GM12878 (cell line): ENCODE results near the gene LBH. TPM values are rescaled to one million over a fixed set of nuclear protein-coding genes. Genes with fewer than 3 reads are reported as not detected.
A peak's percentile ranks its signal among the peaks of the same experiment; 100 is the strongest.

Experiments
- BMI1 ChIP-seq: fragments of 450-650 bp; IDR thresholded peaks from 2 replicates; pipeline ENCODE4 v1.6.1; 2016; ENCODE audit warnings: mild to moderate bottlenecking, moderate library complexity, borderline replicate concordance
- E4F1 ChIP-seq: fragments of 450-650 bp; IDR thresholded peaks from 2 replicates; pipeline ENCODE4 v1.6.1; 2018; ENCODE audit warnings: borderline replicate concordance, mild to moderate bottlenecking; ENCODE audit not compliant: partially characterized antibody
- MEF2A ChIP-seq: IDR thresholded peaks from 2 replicates; pipeline ENCODE4 v1.6.1; 2011; ENCODE audit warnings: low read depth, mild to moderate bottlenecking, low read length, moderate library complexity; ENCODE audit not compliant: insufficient read depth
- NRF1 ChIP-seq: conservative IDR thresholded peaks from 2 replicates; pipeline ENCODE4 v1.6.1; 2011; ENCODE audit warnings: mild to moderate bottlenecking, low read depth, low read length, improper control_type of control experiment
- RBBP5 ChIP-seq: fragments of 200-600 bp; sonication (generic); conservative IDR thresholded peaks from 2 replicates; pipeline ENCODE4 v1.6.1; 2016
- RELA ChIP-seq: fragments of 450-650 bp; IDR thresholded peaks from 2 replicates; pipeline ENCODE4 v1.8.0; 2014; ENCODE audit warnings: borderline replicate concordance; ENCODE audit not compliant: partially characterized antibody
- TARDBP ChIP-seq: IDR thresholded peaks from 2 replicates; pipeline ENCODE4 v1.6.1; 2016; ENCODE audit warnings: borderline replicate concordance
- TBL1XR1 ChIP-seq: IDR thresholded peaks from 2 replicates; pipeline ENCODE4 v1.6.1; 2012; ENCODE audit warnings: low read depth, low read length, improper control_type of control experiment
- YY1 ChIP-seq: IDR thresholded peaks from 2 replicates; pipeline ENCODE4 v1.6.1; 2011; ENCODE audit warnings: low read depth, mild to moderate bottlenecking, low read length
- ZNF207 ChIP-seq: fragments of 450-650 bp; IDR thresholded peaks from 2 replicates; pipeline ENCODE4 v1.6.1; 2014; ENCODE audit warnings: antibody characterized with exemption, mild to moderate bottlenecking, borderline replicate concordance
- ZNF274 ChIP-seq: IDR thresholded peaks from one replicate; pipeline ENCODE4 v1.8.0; 2011; ENCODE audit not compliant: insufficient read length, insufficient read depth
- ZNF384 ChIP-seq: IDR thresholded peaks from 2 replicates; pipeline ENCODE4 v1.6.1; 2012; ENCODE audit warnings: low read depth, mild to moderate bottlenecking, low read length, improper control_type of control experiment, borderline replicate concordance
- polyA plus RNA-seq, 11 experiments: library from polyadenylated mRNA; depleted of rRNA in 4 of 11; unstranded in 6 of 11; stranded (reverse) in 5 of 11; fragments of >200 nt; fragmentation: Nextera tagmentation in 4 of 11; fragmentation: Illumina TruSeq in 1 of 11; extraction: Ambion mirVana in 4 of 11; extraction: Trizol in 1 of 11; gene quantifications; 1 replicate in 1 of 11; 2 replicates in 10 of 11; pipeline versions ENCODE4 v1.2.1 to v1.2.3, GENCODE V29; 2011 to 2016; ENCODE audit warnings: inconsistent platforms in 2 of 11, missing spikeins in 2 of 11, low read depth in 1 of 11
- total RNA-seq, 4 experiments: library from RNA; depleted of rRNA in 3 of 4; stranded (reverse); fragments of >200 nt in 3 of 4; fragmentation: Illumina TruSeq in 1 of 4; extraction: Trizol in 1 of 4; gene quantifications; 2 replicates each; pipeline versions ENCODE4 v1.2.1 to v1.2.3, GENCODE V29; 2013 to 2021
- TF ChIP-seq, protein P1 (sequence below): fragments of 450-650 bp; IDR thresholded peaks from 2 replicates; pipeline ENCODE4 v1.6.1; 2017; ENCODE audit warnings: mild to moderate bottlenecking, moderate library complexity
- TF ChIP-seq, protein P2 (sequence below): fragments of 150-350 bp; IDR thresholded peaks from 2 replicates; pipeline ENCODE4 v1.6.1; 2016; ENCODE audit warnings: low read depth, low read length

Gene LBH
- total and polyA plus RNA-seq, 10 of the 15 experiments (the other 5 are each of a cell fraction or from before 2014, with no cell fraction given), result 9.3 to 133 (median 34.1) TPM

- TF ChIP-seq, protein P1, sequence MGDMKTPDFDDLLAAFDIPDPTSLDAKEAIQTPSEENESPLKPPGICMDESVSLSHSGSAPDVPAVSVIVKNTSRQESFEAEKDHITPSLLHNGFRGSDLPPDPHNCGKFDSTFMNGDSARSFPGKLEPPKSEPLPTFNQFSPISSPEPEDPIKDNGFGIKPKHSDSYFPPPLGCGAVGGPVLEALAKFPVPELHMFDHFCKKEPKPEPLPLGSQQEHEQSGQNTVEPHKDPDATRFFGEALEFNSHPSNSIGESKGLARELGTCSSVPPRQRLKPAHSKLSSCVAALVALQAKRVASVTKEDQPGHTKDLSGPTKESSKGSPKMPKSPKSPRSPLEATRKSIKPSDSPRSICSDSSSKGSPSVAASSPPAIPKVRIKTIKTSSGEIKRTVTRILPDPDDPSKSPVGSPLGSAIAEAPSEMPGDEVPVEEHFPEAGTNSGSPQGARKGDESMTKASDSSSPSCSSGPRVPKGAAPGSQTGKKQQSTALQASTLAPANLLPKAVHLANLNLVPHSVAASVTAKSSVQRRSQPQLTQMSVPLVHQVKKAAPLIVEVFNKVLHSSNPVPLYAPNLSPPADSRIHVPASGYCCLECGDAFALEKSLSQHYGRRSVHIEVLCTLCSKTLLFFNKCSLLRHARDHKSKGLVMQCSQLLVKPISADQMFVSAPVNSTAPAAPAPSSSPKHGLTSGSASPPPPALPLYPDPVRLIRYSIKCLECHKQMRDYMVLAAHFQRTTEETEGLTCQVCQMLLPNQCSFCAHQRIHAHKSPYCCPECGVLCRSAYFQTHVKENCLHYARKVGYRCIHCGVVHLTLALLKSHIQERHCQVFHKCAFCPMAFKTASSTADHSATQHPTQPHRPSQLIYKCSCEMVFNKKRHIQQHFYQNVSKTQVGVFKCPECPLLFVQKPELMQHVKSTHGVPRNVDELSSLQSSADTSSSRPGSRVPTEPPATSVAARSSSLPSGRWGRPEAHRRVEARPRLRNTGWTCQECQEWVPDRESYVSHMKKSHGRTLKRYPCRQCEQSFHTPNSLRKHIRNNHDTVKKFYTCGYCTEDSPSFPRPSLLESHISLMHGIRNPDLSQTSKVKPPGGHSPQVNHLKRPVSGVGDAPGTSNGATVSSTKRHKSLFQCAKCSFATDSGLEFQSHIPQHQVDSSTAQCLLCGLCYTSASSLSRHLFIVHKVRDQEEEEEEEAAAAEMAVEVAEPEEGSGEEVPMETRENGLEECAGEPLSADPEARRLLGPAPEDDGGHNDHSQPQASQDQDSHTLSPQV, result no peak
- TF ChIP-seq MEF2A, result peak; percentile 57; the same call in 1 of the 2 replicates
- TF ChIP-seq YY1, result 0 out of 2 replicates have a peak, but pooled peaks have one; percentile 7
- TF ChIP-seq RELA, result no peak
- no peak for TF ChIP-seq ZNF207
- no peak; the same call in 1 of the 2 replicates for TF ChIP-seq ZNF384
- TF ChIP-seq BMI1, result peak; percentile 53; the same call in 1 of the 2 replicates
- TF ChIP-seq TARDBP, result no peak
- no peak for TF ChIP-seq NRF1
- TF ChIP-seq, protein P2, sequence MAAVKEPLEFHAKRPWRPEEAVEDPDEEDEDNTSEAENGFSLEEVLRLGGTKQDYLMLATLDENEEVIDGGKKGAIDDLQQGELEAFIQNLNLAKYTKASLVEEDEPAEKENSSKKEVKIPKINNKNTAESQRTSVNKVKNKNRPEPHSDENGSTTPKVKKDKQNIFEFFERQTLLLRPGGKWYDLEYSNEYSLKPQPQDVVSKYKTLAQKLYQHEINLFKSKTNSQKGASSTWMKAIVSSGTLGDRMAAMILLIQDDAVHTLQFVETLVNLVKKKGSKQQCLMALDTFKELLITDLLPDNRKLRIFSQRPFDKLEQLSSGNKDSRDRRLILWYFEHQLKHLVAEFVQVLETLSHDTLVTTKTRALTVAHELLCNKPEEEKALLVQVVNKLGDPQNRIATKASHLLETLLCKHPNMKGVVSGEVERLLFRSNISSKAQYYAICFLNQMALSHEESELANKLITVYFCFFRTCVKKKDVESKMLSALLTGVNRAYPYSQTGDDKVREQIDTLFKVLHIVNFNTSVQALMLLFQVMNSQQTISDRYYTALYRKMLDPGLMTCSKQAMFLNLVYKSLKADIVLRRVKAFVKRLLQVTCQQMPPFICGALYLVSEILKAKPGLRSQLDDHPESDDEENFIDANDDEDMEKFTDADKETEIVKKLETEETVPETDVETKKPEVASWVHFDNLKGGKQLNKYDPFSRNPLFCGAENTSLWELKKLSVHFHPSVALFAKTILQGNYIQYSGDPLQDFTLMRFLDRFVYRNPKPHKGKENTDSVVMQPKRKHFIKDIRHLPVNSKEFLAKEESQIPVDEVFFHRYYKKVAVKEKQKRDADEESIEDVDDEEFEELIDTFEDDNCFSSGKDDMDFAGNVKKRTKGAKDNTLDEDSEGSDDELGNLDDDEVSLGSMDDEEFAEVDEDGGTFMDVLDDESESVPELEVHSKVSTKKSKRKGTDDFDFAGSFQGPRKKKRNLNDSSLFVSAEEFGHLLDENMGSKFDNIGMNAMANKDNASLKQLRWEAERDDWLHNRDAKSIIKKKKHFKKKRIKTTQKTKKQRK, result no peak
- TF ChIP-seq E4F1, result no peak
- no peak for TF ChIP-seq TBL1XR1
- TF ChIP-seq ZNF274, result no peak
- no peak for TF ChIP-seq RBBP5
Observed at GRCh38 chr2:30226144-30227032, 4.9 kb upstream of the LBH start (continued).
